Fibroblast of the aortic adventitia (primary cell): Measurements from ENCODE around the gene FAM236B. TPM values are rescaled to one million over a fixed set of nuclear protein-coding genes. Genes with fewer than 3 reads are reported as not detected.
"Not testable (repeated sequence)": the region's sequence is repeated elsewhere in the genome, so short reads cannot be mapped to it uniquely, and the experiment has no call there.

Source experiments
- DNase-seq: peaks from one replicate; pipeline ENCODE4 v3.0.0-alpha.2; 2010; ENCODE audit warnings: low read depth
- H3K4me3 ChIP-seq: 2 replicates; pipeline ENCODE4 v1.5.1; 2011; ENCODE audit warnings: low read depth, mild to moderate bottlenecking, control low read depth, low read length, moderate library complexity
- CTCF ChIP-seq: IDR thresholded peaks from 2 replicates; pipeline ENCODE4 v1.5.1; 2011; ENCODE audit warnings: mild to moderate bottlenecking, low read length, control low read depth, inconsistent platforms; ENCODE audit not compliant: insufficient read depth
- total RNA-seq: library from RNA; depleted of rRNA; stranded (reverse); fragments of >200 nt; gene quantifications from 2 replicates; pipeline ENCODE4 v1.2.3, GENCODE V29; 2012; ENCODE audit warnings: low replicate concordance

Gene FAM236B
- total RNA-seq, result not detected in 2 replicates

DNA sequence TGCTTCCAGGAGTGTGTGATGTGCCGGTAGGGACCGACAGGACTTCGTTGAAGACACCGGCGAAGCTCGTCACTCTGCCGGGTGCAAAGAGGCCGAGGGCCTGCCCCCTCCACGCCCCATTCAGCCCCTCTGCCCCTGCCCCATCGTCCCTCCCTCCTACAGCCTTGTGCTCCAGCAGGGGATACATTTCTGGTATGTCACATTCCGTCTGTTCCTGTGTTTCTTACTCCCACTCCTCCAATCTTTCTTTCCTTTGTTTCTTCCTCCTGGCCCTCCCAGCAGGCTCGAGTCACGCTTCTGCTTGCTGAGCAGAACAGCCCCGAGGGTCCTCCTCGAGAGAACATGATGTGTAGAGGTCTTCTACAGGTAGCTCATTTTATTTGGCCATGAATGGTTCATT, at the start of gene FAM236B:
Gene FAM236B, minus strand, starts transcription at position 101 of the 400 bp plus-strand sequence. Its CDS starts 100 bp downstream, at position 1.
- H3K4me3 ChIP-seq, DNase-seq: not testable (repeated sequence)

GRCh38 chrX:72830701-72831100, 48.2 kb upstream of the FAM236B start:
- not testable (repeated sequence) for H3K4me3 ChIP-seq, DNase-seq

GRCh38 chrX:72808110-72808509, 25.6 kb upstream of the FAM236B start, which contains the start of gene FAM236D:
TSS of gene FAM236D (minus strand) at chrX:72808210. CDS start at chrX:72808110, 100 bp downstream.
- H3K4me3 ChIP-seq, DNase-seq: not testable (repeated sequence)

GRCh38 chrX:72790390-72790789, 7.9 kb upstream of the FAM236B start:
- H3K4me3 ChIP-seq, DNase-seq: not testable (repeated sequence)

DNA sequence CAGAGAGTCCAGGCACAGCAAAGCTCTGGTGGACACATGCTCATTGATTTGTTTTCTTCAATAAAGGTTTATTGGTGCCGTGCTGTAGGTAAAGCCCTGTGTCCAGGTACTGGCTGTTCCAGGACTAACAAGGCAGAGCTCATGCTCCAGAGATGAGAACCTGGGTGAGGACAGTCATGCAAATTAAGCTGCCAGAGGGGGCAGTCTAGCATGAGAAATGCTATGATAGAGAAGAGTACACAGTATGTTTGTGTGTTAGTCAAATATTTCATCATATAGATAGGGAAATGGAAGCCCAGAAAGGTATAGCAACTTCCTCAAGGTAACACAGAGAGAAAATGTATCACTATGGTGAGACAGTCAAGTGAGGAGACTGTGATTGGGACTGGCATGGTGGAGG, 5.7 kb upstream of the FAM236B start:
- not testable (repeated sequence) for DNase-seq, H3K4me3 ChIP-seq

- H3K4me3 ChIP-seq, result not testable (repeated sequence)
Observed at GRCh38 chrX:72783964-72784363, 1.5 kb upstream of the FAM236B start.

DNA sequence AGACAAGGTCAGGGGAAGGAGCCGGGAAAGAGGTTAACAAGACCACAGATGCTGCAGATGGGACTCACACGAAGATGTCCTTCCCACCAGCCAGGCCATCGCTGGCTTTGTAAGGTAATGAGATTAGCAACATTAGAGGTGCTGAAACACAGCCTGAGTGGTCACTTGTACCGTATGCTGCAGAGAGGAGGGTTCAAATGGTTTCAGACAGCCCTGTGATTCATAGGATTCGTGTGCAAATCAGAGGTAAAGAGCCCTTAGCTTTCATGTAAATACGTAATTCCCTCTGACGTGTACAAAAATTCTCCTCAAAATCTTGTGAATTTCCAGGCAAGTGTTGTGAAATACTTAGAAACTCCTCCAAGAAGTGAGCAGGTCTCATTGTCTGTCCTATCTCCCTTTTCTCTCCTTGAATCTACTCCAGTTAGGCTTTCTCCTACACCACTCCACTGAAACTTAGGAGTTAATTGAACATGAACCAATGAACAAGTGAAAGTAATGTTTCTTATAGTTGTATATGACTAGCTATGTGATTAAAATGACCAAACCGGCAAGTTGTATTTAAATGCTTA, 991 bp upstream of the FAM236B start:
- not testable (repeated sequence) for DNase-seq, H3K4me3 ChIP-seq

More at GRCh38 chrX:72783964-72784363, 1.5 kb upstream of the FAM236B start:
- DNase-seq, result not testable (repeated sequence)

- DNase-seq, H3K4me3 ChIP-seq: not testable (repeated sequence)
Observed at GRCh38 chrX:72778146-72778545, 4.3 kb downstream of the FAM236B start.

DNA sequence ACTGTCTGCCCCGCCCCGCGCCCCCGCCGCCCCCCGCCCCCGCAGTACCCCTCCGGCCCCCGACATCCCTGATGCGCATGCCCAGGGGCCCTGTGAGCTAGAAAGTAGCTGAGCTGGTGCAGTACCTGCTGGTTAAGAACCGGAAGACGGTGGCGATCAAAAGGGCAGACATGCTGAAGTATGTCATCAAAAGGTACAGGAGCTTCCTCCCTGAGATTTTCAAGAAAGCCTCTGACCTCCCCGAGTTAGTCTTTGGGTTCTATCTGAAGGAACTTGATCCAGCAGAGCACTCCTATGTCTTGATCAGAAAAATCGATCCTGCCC, 5.0 kb downstream of the FAM236B start:
- not testable (repeated sequence) for DNase-seq

DNA sequence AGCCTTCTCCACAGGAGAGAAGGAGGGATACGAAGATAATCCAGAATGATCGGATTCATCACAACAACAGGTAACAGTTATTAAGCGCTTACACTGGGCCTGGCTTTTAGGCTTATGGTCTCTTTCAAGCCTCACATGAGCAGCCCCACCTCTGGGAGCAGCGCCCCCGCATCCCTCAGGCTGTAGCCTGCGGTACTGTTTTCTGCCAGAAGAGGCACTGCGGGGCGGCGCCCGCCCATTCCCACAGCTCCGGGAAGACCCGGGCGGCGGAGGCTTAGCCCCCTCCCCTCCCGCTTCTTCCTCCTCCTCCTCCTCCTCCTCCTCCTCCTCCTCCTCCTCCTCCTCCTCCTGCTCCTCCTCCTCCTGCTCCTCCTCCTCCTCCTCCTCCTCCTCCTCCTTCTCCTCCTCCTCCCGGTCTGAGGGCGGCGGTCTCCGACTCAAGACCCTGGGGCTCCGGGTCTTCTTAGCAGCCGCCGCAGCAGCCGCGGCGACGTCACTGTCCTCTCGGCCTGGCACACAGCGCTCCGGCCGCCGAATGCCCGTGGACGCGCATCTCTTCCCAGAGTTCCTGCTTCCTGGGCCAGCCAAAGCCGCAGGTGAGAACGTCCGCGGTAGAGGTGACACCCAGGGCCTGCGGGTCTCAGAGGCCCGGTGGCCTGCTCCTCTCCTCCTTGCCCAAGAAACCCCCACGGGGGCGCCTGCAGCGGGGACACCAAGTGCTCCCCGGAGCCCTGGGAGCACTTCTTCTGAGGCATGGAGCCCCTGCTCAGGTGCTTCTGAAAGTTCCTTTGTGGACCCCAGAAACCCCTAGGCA, 5.6 kb downstream of the FAM236B start, which contains the start of gene DMRTC1B:
Gene DMRTC1B, plus strand, starts transcription at position 238 of the 814 bp plus-strand sequence. CDS start 68,246 bp downstream, outside the sequence.
- DNase-seq, H3K4me3 ChIP-seq: not testable (repeated sequence)

More for the DNA sequence above, 5.0 kb downstream of the FAM236B start:
- not testable (repeated sequence) for H3K4me3 ChIP-seq

DNA sequence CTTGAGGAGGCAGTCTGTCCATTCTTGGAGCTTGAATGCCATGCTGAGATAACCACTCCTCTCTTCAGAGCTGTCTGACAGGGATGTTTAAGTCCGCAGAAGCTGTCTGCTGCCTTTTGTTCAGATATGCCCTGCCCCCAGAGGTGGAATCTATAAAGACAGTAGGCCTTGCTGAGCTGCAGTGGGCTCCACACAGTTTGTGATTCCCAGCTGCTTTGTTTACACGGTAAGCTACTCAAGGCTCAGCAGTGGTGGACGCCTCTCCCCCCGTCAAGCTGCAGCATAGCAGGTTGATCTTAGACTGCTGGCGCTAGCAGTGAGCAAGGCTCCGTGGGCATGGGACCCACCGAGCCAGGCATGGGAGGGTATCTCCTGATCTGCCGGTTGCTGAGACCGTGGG, 22.0 kb downstream of the FAM236B start:
- not testable (repeated sequence) for DNase-seq, H3K4me3 ChIP-seq

GRCh38 chrX:72748545-72748944, 33.9 kb downstream of the FAM236B start:
- not testable (repeated sequence) for H3K4me3 ChIP-seq, DNase-seq

DNA sequence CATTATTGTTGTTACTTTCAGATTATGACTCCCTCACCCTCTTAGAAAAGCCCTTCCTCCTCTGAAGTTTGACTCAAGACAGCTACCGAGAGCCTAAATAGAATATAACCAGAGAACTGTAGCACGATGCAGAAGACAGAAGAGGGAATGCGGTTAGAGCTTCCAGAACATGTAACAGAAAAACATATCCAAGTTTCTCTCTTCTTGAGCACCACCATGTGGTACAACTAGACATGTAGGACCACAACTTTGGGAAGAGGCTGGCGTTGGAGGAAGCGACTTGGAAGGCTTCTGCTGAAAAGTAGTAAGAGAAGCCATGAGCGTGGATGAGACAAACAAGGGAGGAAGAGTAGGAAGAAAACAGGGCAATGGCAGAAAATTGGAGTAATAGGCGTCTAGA, 36.9 kb downstream of the FAM236B start:
- not testable (repeated sequence) for DNase-seq, H3K4me3 ChIP-seq

- TF ChIP-seq CTCF, result no peak
- DNase-seq, result no peak
- H3K4me3 ChIP-seq, result no peak overlapping the region
Observed at GRCh38 chrX:72735561-72735960, 46.9 kb downstream of the FAM236B start.

DNA sequence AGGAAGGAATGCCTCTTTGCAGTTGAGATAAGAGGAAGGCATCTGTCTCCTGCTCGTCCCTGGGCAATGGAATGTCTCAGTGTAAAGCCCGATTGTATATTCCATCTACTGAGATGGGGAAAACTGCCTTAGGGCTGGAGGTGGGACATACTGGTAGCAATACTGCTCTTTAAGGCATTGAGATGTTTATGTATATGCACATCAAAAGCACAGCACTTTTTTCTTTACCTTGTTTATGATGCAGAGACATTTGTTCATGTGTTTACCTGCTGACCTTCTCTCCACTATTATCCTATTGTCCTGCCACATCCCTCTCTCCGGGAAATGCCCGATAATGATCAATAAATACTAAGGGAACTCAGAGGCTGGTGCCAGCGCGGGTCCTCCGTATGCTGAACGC, 48.8 kb downstream of the FAM236B start:
- not testable (repeated sequence) for H3K4me3 ChIP-seq, DNase-seq
